Measurements from ENCODE around the gene SLC43A1. TPM values are rescaled to one million over a fixed set of nuclear protein-coding genes. Genes with fewer than 3 reads are reported as not detected.
"Not testable (repeated sequence)": the region's sequence is repeated elsewhere in the genome, so short reads cannot be mapped to it uniquely, and the experiment has no call there.

The SLC43A1 gene
- total and polyA plus RNA-seq, 12 donors, result 3.4 to 16.5 (median 5.0) TPM

- intact Hi-C loops (cut with DNase I), result loop anchor here in 7 of 10 donors (10.0 kb wide), 4 partner anchors 99 to 1061 kb away; partner anchors contain the start of gene YPEL4 (in 4 of the 7)
- no peak for DNase-seq
- Histone ChIP-seq H3K9me3 (no peaks in the 10 kb centered on the region), H3K4me1 (peaks cover 0 to 18% (median 14%) of the 10 kb centered on the region in 9 donors), H3K36me3 (no peaks in the 10 kb centered on the region), H3K4me3 (no peak overlapping the region), H3K27ac (no peak overlapping the region), H3K27me3 (peaks cover 0 to 21% (median 13%) of the 10 kb centered on the region in 7 donors)
- no peak for ATAC-seq
- no peak for TF ChIP-seq CTCF (IDR thresholded peaks at IDR 0.05)
- 83 to 90% methylated on average over 2 of the region's 2 CpGs for WGBS, 2 donors
Measured at GRCh38 chr11:57453543-57454177, 61.8 kb downstream of the SLC43A1 start.

GRCh38 chr11:57446055-57446454 is 69.4 kb downstream of the SLC43A1 start:
- no peak overlapping the region for H3K27ac ChIP-seq
- ATAC-seq (no peak), DNase-seq (no peak)
- TF ChIP-seq CTCF (IDR thresholded peaks at IDR 0.05), result no peak
- peaks cover 0 to 4% (median 0%) of the 10 kb centered on the region in 7 donors for H3K27me3 ChIP-seq
- no peaks in the 10 kb centered on the region for H3K9me3 ChIP-seq
- no peak overlapping the region for H3K4me3 ChIP-seq
- H3K36me3 ChIP-seq, result no peaks in the 10 kb centered on the region
- intact Hi-C loops (cut with DNase I), result no loop called here
- 77 to 81% methylated on average over 1 of the region's 1 CpG for WGBS, 2 donors
- H3K4me1 ChIP-seq, result no peaks in the 10 kb centered on the region

GRCh38 chr11:57445122-57445394 is 70.4 kb downstream of the SLC43A1 start:
- H3K9me3 ChIP-seq; intact Hi-C loops (cut with DNase I); H3K4me1 ChIP-seq; H3K4me3 ChIP-seq; ATAC-seq; DNase-seq; H3K36me3 ChIP-seq; H3K27me3 ChIP-seq; H3K27ac ChIP-seq: not testable (repeated sequence)
- WGBS, 2 donors, result 74 to 82% methylated on average over 9 of the region's 9 CpGs

- Histone ChIP-seq H3K9me3 (no peaks in the 10 kb centered on the region), H3K27ac (no peak overlapping the region), H3K4me3 (no peak overlapping the region), H3K36me3 (no peaks in the 10 kb centered on the region), H3K27me3 (peaks cover 0 to 4% (median 0%) of the 10 kb centered on the region in 7 donors), H3K4me1 (no peaks in the 10 kb centered on the region)
- TF ChIP-seq CTCF (IDR thresholded peaks at IDR 0.05), result no peak
- DNase-seq (no peak), ATAC-seq (no peak)
- 81 to 82% methylated on average over 9 of the region's 9 CpGs for WGBS, 2 donors
- intact Hi-C loops (cut with DNase I), result no loop called here
Measured at GRCh38 chr11:57444362-57445121, 71.0 kb downstream of the SLC43A1 start.
